PC-9 (cell line): Measurements from ENCODE around the gene CMTM8. TPM values are rescaled to one million over a fixed set of nuclear protein-coding genes. Genes with fewer than 3 reads are reported as not detected.

ENCODE experiments used
- BruUV-seq: library from RNA; stranded (reverse); fragments of 400-500 nt; replicated peaks from 2 replicates; lab custom pipeline; 2021; lab: Mats Ljungman, UMichigan
- CTCF ChIA-PET: fragments of 300-600 bp; sonication (Branson Sonifier 250); formaldehyde crosslinking; loops from one replicate; lab custom pipeline; 2022; ENCODE audit warnings: antibody characterized with exemption; lab: Charles Lee
- POLR2A ChIA-PET: fragments of 300-600 bp; sonication (Branson Sonifier 250); formaldehyde crosslinking; loops from one replicate; lab custom pipeline; 2022; ENCODE audit warnings: antibody characterized with exemption; ENCODE audit not compliant: unreplicated experiment; lab: Charles Lee
- DNase-seq, 2 experiments: peaks; one replicate each; pipeline versions ENCODE4 v3.0.0 to v3.0.0-alpha.2; 2015 to 2022; ENCODE audit warnings: mixed read lengths in 1 of 2
- H2AFZ ChIP-seq: fragments of 200-600 bp; sonication (generic); 2 replicates; pipeline ENCODE4 v1.8.1; 2017; ENCODE audit warnings: antibody characterized with exemption
- H3F3A ChIP-seq: fragments of 200-600 bp; sonication (generic); 2 replicates; pipeline ENCODE4 v1.8.1; 2017; ENCODE audit warnings: antibody characterized with exemption, mild to moderate bottlenecking, low read depth; ENCODE audit not compliant: insufficient read depth
- H3K27ac ChIP-seq: fragments of 200-600 bp; sonication (generic); 2 replicates; pipeline ENCODE4 v1.6.1; 2016; ENCODE audit warnings: mixed run types
- H3K27me3 ChIP-seq: fragments of 200-600 bp; sonication (generic); 2 replicates; pipeline ENCODE4 v1.6.1; 2016; ENCODE audit warnings: low read depth, mixed run types; ENCODE audit not compliant: insufficient read depth
- H3K36me3 ChIP-seq: fragments of 200-600 bp; sonication (generic); 2 replicates; pipeline ENCODE4 v1.6.1; 2016; ENCODE audit warnings: low read depth, mixed run types
- H3K4me1 ChIP-seq: fragments of 200-600 bp; sonication (generic); replicated peaks from 2 replicates; pipeline ENCODE4 v1.6.1; 2016; ENCODE audit warnings: mixed run types; ENCODE audit not compliant: insufficient read depth
- H3K4me2 ChIP-seq: fragments of 200-600 bp; sonication (generic); 2 replicates; pipeline ENCODE4 v1.6.1; 2017; ENCODE audit warnings: mixed run types
- H3K4me3 ChIP-seq: fragments of 200-600 bp; sonication (generic); 2 replicates; pipeline ENCODE4 v1.6.1; 2016; ENCODE audit warnings: mixed run types
- H3K79me2 ChIP-seq: fragments of 200-600 bp; sonication (generic); 2 replicates; pipeline ENCODE4 v1.6.1; 2017; ENCODE audit warnings: low read depth, mixed run types
- H3K9me2 ChIP-seq: fragments of 200-600 bp; sonication (generic); 2 replicates; pipeline ENCODE4 v1.8.1; 2017; ENCODE audit warnings: mild to moderate bottlenecking; ENCODE audit not compliant: insufficient read depth
- H3K9me3 ChIP-seq: fragments of 200-600 bp; sonication (generic); 2 replicates; pipeline ENCODE4 v1.8.1; 2016; ENCODE audit warnings: low read depth; ENCODE audit not compliant: insufficient read depth
- H4K20me1 ChIP-seq: fragments of 200-600 bp; sonication (generic); 2 replicates; pipeline ENCODE4 v1.8.1; 2017; ENCODE audit not compliant: insufficient read depth
- EZH2 ChIP-seq: fragments of 200-600 bp; sonication (generic); IDR thresholded peaks from 2 replicates; pipeline ENCODE4 v1.8.0; 2017; ENCODE audit warnings: antibody characterized with exemption, low read depth
- intact Hi-C: fragments of 100-400 bp; cut with micrococcal nuclease; formaldehyde crosslinking; loops from one replicate; pipeline ENCODE4 v1.10.0; 2022; ENCODE audit not compliant: unreplicated experiment
- total RNA-seq: library from RNA; stranded (reverse); gene quantifications from 2 replicates; pipeline ENCODE4 v1.2.3, GENCODE V29; 2021
- TF ChIP-seq, protein P1 (sequence below): fragments of 200-600 bp; sonication (generic); conservative IDR thresholded peaks from 2 replicates; pipeline ENCODE4 v1.6.1; 2017; ENCODE audit warnings: mixed run types, antibody characterized with exemption, mild to moderate bottlenecking, moderate library complexity

CMTM8 gene
- total RNA-seq, 1 experiment from 2014 or later: 17.8 TPM

DNA sequence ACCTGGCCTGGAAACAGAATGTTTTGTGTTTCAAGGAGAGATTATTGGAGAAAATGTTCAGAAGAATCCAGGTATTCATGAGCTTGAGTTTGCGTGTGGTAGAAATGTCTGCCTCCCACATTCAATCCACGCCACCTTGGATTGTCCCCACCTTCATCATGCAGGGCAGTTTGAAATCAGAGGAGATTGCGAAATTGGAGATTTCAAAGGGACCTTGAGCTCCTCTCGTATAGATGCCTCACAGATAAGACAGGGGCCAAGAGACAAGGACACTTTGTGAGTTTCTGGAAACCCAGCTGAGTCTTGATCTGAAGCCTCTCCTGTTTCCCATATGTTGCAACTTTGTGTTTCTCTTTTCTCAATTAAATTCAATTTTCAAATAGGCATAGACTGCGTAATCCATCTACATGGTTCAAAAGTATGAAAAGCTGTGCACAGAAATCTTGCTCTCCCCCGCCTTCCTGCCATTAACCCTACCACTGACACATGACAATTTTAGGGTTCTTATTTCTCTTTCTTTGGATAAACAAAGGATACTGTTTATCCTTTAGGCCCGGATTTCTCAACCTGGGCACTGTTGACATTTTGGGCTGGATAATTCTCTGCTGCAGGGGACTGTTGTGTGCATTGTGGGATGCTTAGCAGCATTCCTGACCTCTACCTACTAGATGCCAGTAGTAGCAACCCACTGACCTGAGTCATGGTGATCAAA is 53.8 kb downstream of the CMTM8 start:
- CTCF ChIA-PET: interaction anchor here (0.7 kb wide), 1 partner anchor 45 kb away, joined by 4 read pairs; no protein-coding TSS in a partner anchor
- Histone ChIP-seq H3F3A (peaks cover 31% of the 10 kb centered on the region), H3K79me2 (0 out of 2 replicates have a peak, but pooled peaks cover 9% of the 10 kb centered on the region), H3K9me3 (no peaks in the 10 kb centered on the region), H3K4me1 (peaks cover 36% of the 10 kb centered on the region), H3K9me2 (no peaks in the 10 kb centered on the region), H3K4me2 (no peak overlapping the region), H3K27ac (peak overlapping the region; percentile 69), H3K27me3 (no peaks in the 10 kb centered on the region), H3K4me3 (no peak overlapping the region), H2AFZ (no peak overlapping the region), H4K20me1 (no peaks in the 10 kb centered on the region), H3K36me3 (no peaks in the 10 kb centered on the region)
- BruUV-seq: no TSS peak
- DNase-seq: peak in 1 of 2 experiments; percentile 77
- no peak for TF ChIP-seq EZH2
- TF ChIP-seq, protein P1, sequence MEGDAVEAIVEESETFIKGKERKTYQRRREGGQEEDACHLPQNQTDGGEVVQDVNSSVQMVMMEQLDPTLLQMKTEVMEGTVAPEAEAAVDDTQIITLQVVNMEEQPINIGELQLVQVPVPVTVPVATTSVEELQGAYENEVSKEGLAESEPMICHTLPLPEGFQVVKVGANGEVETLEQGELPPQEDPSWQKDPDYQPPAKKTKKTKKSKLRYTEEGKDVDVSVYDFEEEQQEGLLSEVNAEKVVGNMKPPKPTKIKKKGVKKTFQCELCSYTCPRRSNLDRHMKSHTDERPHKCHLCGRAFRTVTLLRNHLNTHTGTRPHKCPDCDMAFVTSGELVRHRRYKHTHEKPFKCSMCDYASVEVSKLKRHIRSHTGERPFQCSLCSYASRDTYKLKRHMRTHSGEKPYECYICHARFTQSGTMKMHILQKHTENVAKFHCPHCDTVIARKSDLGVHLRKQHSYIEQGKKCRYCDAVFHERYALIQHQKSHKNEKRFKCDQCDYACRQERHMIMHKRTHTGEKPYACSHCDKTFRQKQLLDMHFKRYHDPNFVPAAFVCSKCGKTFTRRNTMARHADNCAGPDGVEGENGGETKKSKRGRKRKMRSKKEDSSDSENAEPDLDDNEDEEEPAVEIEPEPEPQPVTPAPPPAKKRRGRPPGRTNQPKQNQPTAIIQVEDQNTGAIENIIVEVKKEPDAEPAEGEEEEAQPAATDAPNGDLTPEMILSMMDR: no peak
- intact Hi-C loops: no loop called here
- POLR2A ChIA-PET: interaction anchor here (0.9 kb wide), 1 partner anchor 299 kb away, joined by 4 read pairs; no protein-coding TSS in a partner anchor

DNA sequence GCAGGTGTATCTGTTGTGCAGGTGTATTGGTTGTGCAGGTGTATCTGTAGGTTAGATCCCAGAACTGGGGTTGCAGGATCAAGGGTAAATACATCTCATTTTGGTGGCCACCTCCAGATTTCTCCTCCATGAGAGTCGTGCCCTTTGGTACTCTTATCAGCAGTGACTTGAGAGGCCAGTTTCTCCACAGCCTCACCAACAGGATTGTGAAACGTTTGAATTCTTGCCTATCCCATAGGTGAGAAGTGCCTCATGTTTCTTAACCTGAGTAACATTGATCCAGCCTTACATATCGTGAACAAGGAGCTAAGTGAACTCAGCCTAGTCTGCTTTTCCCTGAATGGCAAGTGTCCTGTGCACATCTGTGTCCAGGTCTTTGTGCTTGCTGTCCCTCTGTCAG is 55.4 kb downstream of the CMTM8 start:
- intact Hi-C loops: no loop called here

More for the DNA sequence above, 55.4 kb downstream of the CMTM8 start:
- no peaks in the 10 kb centered on the region for H3K9me2 ChIP-seq
- peak overlapping the region; percentile 69 for H3K27ac ChIP-seq
- H3K4me2 ChIP-seq: peak overlapping the region; percentile 44; the same call in 1 of the 2 replicates
- no peaks in the 10 kb centered on the region for H3K36me3 ChIP-seq
- peaks cover 36% of the 10 kb centered on the region for H3K4me1 ChIP-seq
- ChIA-PET CTCF (no interaction called here), POLR2A (interaction anchor here (0.6 kb wide), 1 partner anchor 102 kb away, joined by 4 read pairs; no protein-coding TSS in a partner anchor)
- BruUV-seq: no TSS peak
- no peaks in the 10 kb centered on the region for H3K9me3 ChIP-seq
- H3K79me2 ChIP-seq: 0 out of 2 replicates have a peak, but pooled peaks cover 9% of the 10 kb centered on the region
- H3K4me3 ChIP-seq: no peak overlapping the region
- no peaks in the 10 kb centered on the region for H4K20me1 ChIP-seq
- H3K27me3 ChIP-seq: no peaks in the 10 kb centered on the region
- TF ChIP-seq, protein P1: no peak
- no peak for TF ChIP-seq EZH2
- peaks cover 31% of the 10 kb centered on the region for H3F3A ChIP-seq
- H2AFZ ChIP-seq: no peak overlapping the region
- peak in 1 of 2 experiments; percentile 83 for DNase-seq
